ENCODE data around the gene PIP4K2B. TPM values are rescaled to one million over a fixed set of nuclear protein-coding genes. Genes with fewer than 3 reads are reported as not detected.

The PIP4K2B gene
- total and polyA plus RNA-seq, 2 donors (not counting 1 experiment from before 2014, with no cell fraction given) = 24.0 to 42.9 TPM

DNA sequence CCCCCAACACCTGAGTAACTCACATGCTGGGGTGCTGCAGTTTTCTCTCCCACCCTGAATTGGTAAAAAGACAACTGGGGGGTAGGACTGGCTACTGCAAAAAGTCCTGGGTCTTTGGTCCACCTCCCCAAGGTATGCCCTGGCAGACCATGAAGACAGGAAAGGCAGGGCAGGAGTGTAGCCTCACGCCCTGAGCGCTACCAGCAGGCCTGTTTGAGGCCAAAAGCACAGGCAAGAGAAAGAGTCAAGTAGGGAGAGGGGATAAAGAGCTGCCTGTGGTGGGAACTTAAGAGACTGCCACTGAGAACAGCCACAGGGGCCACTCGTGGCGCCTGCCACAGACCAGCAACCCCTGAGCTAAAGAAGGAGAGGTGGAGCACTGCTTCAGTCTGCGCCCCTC, 33.0 kb downstream of the PIP4K2B start:
- H3K9me3 Mint-ChIP-seq (ENCODE audit: insufficient read depth) = no peaks in the 10 kb centered on the region
- Histone ChIP-seq H3K79me2 (ENCODE audit: control insufficient read depth, insufficient read depth, low read length) (no peaks in the 10 kb centered on the region), H3K9me3 (ENCODE audit: control extremely low read depth in 1 of 3, control insufficient read depth in 2 of 3, insufficient read depth in 1 of 3, low read length in 2 of 3) (no peaks in the 10 kb centered on the region), H3K36me3 (replicated peaks in 1 of 2; ENCODE audit: control extremely low read depth in 1 of 2, control insufficient read depth in 1 of 2, extremely low read depth in 1 of 2, insufficient read depth in 2 of 2, low read length in 1 of 2) (peaks cover 2 to 78% of the 10 kb centered on the region in 2 experiments), H3K4me1 (ENCODE audit: control insufficient read depth in 2 of 2, insufficient read depth in 2 of 2, low read length in 2 of 2) (no peaks in the 10 kb centered on the region), H4K20me1 (ENCODE audit: control insufficient read depth, insufficient read depth, low read length, poor library complexity, severe bottlenecking) (no peaks in the 10 kb centered on the region), H3K4me3 (ENCODE audit: control extremely low read depth in 1 of 5, extremely low read depth in 1 of 5, insufficient read depth in 1 of 5, low read depth in 2 of 5, low read length in 4 of 5) (no peak overlapping the region), H3K4me2 (replicated peaks; ENCODE audit: low read depth, low read length, poor library complexity, severe bottlenecking) (no peak overlapping the region), H2AFZ (ENCODE audit: insufficient read depth, low read depth, low read length, poor library complexity, severe bottlenecking) (no peak overlapping the region), H3K27me3 (replicated peaks in 1 of 4; ENCODE audit: control extremely low read depth in 1 of 4, control insufficient read depth in 3 of 4, insufficient read depth in 4 of 4, low read length in 3 of 4) (no peaks in the 10 kb centered on the region), H3K27ac (ENCODE audit: low read length in 2 of 2) (no peak overlapping the region), H3K9ac (ENCODE audit: low read length) (no peak overlapping the region)
- TF ChIP-seq EZH2 (IDR thresholded peaks at IDR 0.05; ENCODE audit: borderline replicate concordance, insufficient read depth, low read depth, low read length, poor library complexity, severe bottlenecking) = no peak
- TF ChIP-seq, protein P1, sequence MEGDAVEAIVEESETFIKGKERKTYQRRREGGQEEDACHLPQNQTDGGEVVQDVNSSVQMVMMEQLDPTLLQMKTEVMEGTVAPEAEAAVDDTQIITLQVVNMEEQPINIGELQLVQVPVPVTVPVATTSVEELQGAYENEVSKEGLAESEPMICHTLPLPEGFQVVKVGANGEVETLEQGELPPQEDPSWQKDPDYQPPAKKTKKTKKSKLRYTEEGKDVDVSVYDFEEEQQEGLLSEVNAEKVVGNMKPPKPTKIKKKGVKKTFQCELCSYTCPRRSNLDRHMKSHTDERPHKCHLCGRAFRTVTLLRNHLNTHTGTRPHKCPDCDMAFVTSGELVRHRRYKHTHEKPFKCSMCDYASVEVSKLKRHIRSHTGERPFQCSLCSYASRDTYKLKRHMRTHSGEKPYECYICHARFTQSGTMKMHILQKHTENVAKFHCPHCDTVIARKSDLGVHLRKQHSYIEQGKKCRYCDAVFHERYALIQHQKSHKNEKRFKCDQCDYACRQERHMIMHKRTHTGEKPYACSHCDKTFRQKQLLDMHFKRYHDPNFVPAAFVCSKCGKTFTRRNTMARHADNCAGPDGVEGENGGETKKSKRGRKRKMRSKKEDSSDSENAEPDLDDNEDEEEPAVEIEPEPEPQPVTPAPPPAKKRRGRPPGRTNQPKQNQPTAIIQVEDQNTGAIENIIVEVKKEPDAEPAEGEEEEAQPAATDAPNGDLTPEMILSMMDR (IDR thresholded peaks at IDR 0.05) = no peak
- DNase-seq (no peak), ATAC-seq (ENCODE audit: low read depth) (no peak)
- ChIA-PET CTCF (no interaction called here), POLR2A (no interaction called here)
- no peaks in the 10 kb centered on the region for H3K27me3 Mint-ChIP-seq
- H3K4me3 Mint-ChIP-seq = no peak overlapping the region
- H3K4me1 Mint-ChIP-seq = no peaks in the 10 kb centered on the region
- 95% methylated on average over 5 of the region's 5 CpGs for WGBS (ENCODE audit: insufficient coverage)
- intact Hi-C loops (cut with micrococcal nuclease) = no loop called here
- H3K27ac Mint-ChIP-seq = no peak overlapping the region

DNA sequence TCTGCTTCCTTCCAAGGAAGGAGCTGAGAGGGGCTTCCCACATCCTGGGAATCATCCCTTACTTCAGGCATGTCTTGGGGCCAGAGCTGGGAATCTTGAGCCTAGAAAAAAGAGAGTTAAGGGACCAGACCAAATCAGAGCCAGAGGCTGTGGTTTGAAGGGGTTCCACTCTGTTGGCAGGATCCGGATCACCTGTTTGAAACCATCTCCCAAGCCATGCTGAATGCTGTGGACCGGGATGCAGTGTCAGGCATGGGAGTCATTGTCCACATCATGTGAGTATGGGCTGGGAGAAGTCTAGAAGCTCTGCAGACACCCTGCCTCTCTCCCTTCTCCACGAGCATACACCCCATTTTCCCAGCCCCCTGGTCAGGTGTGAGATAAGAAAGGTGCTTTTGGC, 37.1 kb downstream of the PIP4K2B start:
- peaks cover 3 to 82% of the 10 kb centered on the region in 2 experiments for H3K36me3 ChIP-seq (replicated peaks in 1 of 2; ENCODE audit: control extremely low read depth in 1 of 2, control insufficient read depth in 1 of 2, extremely low read depth in 1 of 2, insufficient read depth in 2 of 2, low read length in 1 of 2)
- H4K20me1 ChIP-seq (ENCODE audit: control insufficient read depth, insufficient read depth, low read length, poor library complexity, severe bottlenecking) = peaks cover 13% of the 10 kb centered on the region
- no peaks in the 10 kb centered on the region for H3K27me3 ChIP-seq (replicated peaks in 1 of 4; ENCODE audit: control extremely low read depth in 1 of 4, control insufficient read depth in 3 of 4, insufficient read depth in 4 of 4, low read length in 3 of 4)
- no peak overlapping the region for H3K4me2 ChIP-seq (replicated peaks; ENCODE audit: low read depth, low read length, poor library complexity, severe bottlenecking)
- Mint-ChIP-seq H3K9me3 (ENCODE audit: insufficient read depth) (no peaks in the 10 kb centered on the region), H3K27me3 (no peaks in the 10 kb centered on the region), H3K4me3 (no peak overlapping the region), H3K4me1 (peaks cover 4% of the 10 kb centered on the region), H3K27ac (no peak overlapping the region)
- CTCF ChIA-PET = interaction anchor here (1.0 to 1.8 kb wide), 4 partner anchors 27 to 413 kb away, joined by 3 to 6 read pairs (median 4); no protein-coding TSS in a partner anchor
- H3K9me3 ChIP-seq (ENCODE audit: control extremely low read depth in 1 of 3, control insufficient read depth in 2 of 3, insufficient read depth in 1 of 3, low read length in 2 of 3) = no peaks in the 10 kb centered on the region
- H2AFZ ChIP-seq (ENCODE audit: insufficient read depth, low read depth, low read length, poor library complexity, severe bottlenecking) = no peak overlapping the region
- no peak overlapping the region for H3K27ac ChIP-seq (ENCODE audit: low read length in 2 of 2)
- POLR2A ChIA-PET = interaction anchor here (1.3 kb wide), 1 partner anchor 10 kb away, joined by 4 read pairs; the partner anchor contains the start of gene PSMB3
- H3K9ac ChIP-seq (ENCODE audit: low read length) = no peak overlapping the region
- DNase-seq (no peak), ATAC-seq (ENCODE audit: low read depth) (no peak)
- 100% methylated on average over 1 of the region's 3 CpGs for WGBS (ENCODE audit: insufficient coverage)
- H3K4me1 ChIP-seq (ENCODE audit: control insufficient read depth in 2 of 2, insufficient read depth in 2 of 2, low read length in 2 of 2) = no peaks in the 10 kb centered on the region
- TF ChIP-seq, protein P1 (IDR thresholded peaks at IDR 0.05) = no peak
- no peak for TF ChIP-seq EZH2 (IDR thresholded peaks at IDR 0.05; ENCODE audit: borderline replicate concordance, insufficient read depth, low read depth, low read length, poor library complexity, severe bottlenecking)
- intact Hi-C loops (cut with micrococcal nuclease) = no loop called here
- peaks cover 6% of the 10 kb centered on the region for H3K79me2 ChIP-seq (ENCODE audit: control insufficient read depth, insufficient read depth, low read length)
- H3K4me3 ChIP-seq (ENCODE audit: control extremely low read depth in 1 of 5, extremely low read depth in 1 of 5, insufficient read depth in 1 of 5, low read depth in 2 of 5, low read length in 4 of 5) = no peak overlapping the region

All from B cell (primary cell).